Thyroid gland (tissue), 4 donors: ENCODE measurements around the gene HCN1. TPM values are rescaled to one million over a fixed set of nuclear protein-coding genes. Genes with fewer than 3 reads are reported as not detected.

Experiments
- DNase-seq, 2 donors: peaks; one replicate each; pipeline ENCODE4 v3.0.0-alpha.2; 2019
- H3K27ac ChIP-seq, 3 donors: fragments of 200-600 bp; sonication (generic); 1 replicate in 2 of 3; 2 replicates in 1 of 3; pipeline ENCODE4 v1.5.1; 2016 to 2019; ENCODE audit warnings: mild to moderate bottlenecking in 1 of 3, moderate library complexity in 1 of 3
- H3K27me3 ChIP-seq: fragments of 200-600 bp; sonication (generic); one replicate; pipeline ENCODE4 v1.5.1; 2019
- H3K36me3 ChIP-seq, 2 donors: fragments of 200-600 bp; sonication (generic); one replicate each; pipeline ENCODE4 v1.5.1; 2016 to 2019
- H3K4me1 ChIP-seq, 2 donors: fragments of 200-600 bp; sonication (generic); one replicate each; pipeline ENCODE4 v1.5.1; 2017 to 2019
- H3K4me3 ChIP-seq, 3 donors: fragments of 200-600 bp; sonication (generic); replicated peaks in 1 of 3; 1 replicate in 2 of 3; 2 replicates in 1 of 3; pipeline ENCODE4 v1.5.1; 2016; ENCODE audit warnings: mild to moderate bottlenecking in 1 of 3
- H3K9me3 ChIP-seq: fragments of 200-600 bp; sonication (generic); one replicate; pipeline ENCODE4 v1.5.1; 2017
- CTCF ChIP-seq, 6 experiments: fragments of 200-600 bp in 3 of 6; fragments of 450-650 bp in 3 of 6; sonication (generic) in 3 of 6; IDR thresholded peaks; one replicate each; pipeline ENCODE4 v1.5.1; 2016 to 2019; ENCODE audit warnings: antibody characterized with exemption in 6 of 6, mild to moderate bottlenecking in 2 of 6, inconsistent platforms in 1 of 6, moderate library complexity in 1 of 6
- POLR2A ChIP-seq, 2 donors: fragments of 450-650 bp; IDR thresholded peaks; one replicate each; pipeline ENCODE4 v1.6.1; 2017; ENCODE audit warnings: antibody characterized with exemption in 2 of 2, mild to moderate bottlenecking in 2 of 2, moderate library complexity in 1 of 2
- WGBS, 2 donors: methylation state at CpG; one replicate each; pipeline ENCODE4 v1.1.5; 2017; 5-methylcytosine and 5-hydroxymethylcytosine counted together
- intact Hi-C: fragments of 100-400 bp; cut with DNase I; formaldehyde crosslinking; loops from one replicate; pipeline ENCODE4 v1.15.1; 2023
- total RNA-seq, 4 donors: library from RNA; depleted of rRNA; stranded (reverse); fragments of >200 nt; gene quantifications; one replicate each; pipeline ENCODE4 v1.2.3, GENCODE V29; 2016

HCN1 gene
- total RNA-seq, 4 donors from 2014 or later, result 0.17 to 0.40 (median 0.26) TPM

- intact Hi-C loops, result no loop called here
- no peak for DNase-seq
- H3K36me3 ChIP-seq, result no peaks in the 10 kb centered on the region
- no peaks in the 10 kb centered on the region for H3K27me3 ChIP-seq
- H3K9me3 ChIP-seq, result no peaks in the 10 kb centered on the region
- 66 to 72% methylated on average over 2 of the region's 2 CpGs for WGBS, 2 donors
- no peaks in the 10 kb centered on the region for H3K4me1 ChIP-seq
- TF ChIP-seq POLR2A (IDR thresholded peaks at IDR 0.05), result no peak
- no peak for TF ChIP-seq CTCF (IDR thresholded peaks at IDR 0.05)
- no peak overlapping the region for H3K27ac ChIP-seq
- no peak overlapping the region for H3K4me3 ChIP-seq
Measured at GRCh38 chr5:45627076-45627656, 69.0 kb downstream of the HCN1 start.

GRCh38 chr5:45623832-45624231, 72.3 kb downstream of the HCN1 start:
- Histone ChIP-seq H3K27ac (no peak overlapping the region), H3K9me3 (no peaks in the 10 kb centered on the region), H3K4me1 (no peaks in the 10 kb centered on the region), H3K4me3 (no peak overlapping the region), H3K36me3 (no peaks in the 10 kb centered on the region), H3K27me3 (no peaks in the 10 kb centered on the region)
- intact Hi-C loops, result no loop called here
- DNase-seq, result no peak
- 44 to 49% methylated on average over 1 of the region's 1 CpG for WGBS, 2 donors
- TF ChIP-seq CTCF (IDR thresholded peaks at IDR 0.05) (no peak), POLR2A (IDR thresholded peaks at IDR 0.05) (no peak)

- intact Hi-C loops, result no loop called here
- Histone ChIP-seq H3K27ac (no peak overlapping the region), H3K9me3 (no peaks in the 10 kb centered on the region), H3K36me3 (no peaks in the 10 kb centered on the region), H3K4me3 (no peak overlapping the region), H3K4me1 (no peaks in the 10 kb centered on the region), H3K27me3 (no peaks in the 10 kb centered on the region)
- TF ChIP-seq CTCF (IDR thresholded peaks at IDR 0.05) (no peak), POLR2A (IDR thresholded peaks at IDR 0.05) (no peak)
- no peak for DNase-seq
Measured at GRCh38 chr5:45622365-45622764, 73.8 kb downstream of the HCN1 start.

GRCh38 chr5:45617859-45618416, 78.2 kb downstream of the HCN1 start:
- TF ChIP-seq CTCF (IDR thresholded peaks at IDR 0.05) (no peak), POLR2A (IDR thresholded peaks at IDR 0.05) (no peak)
- intact Hi-C loops, result no loop called here
- H3K4me1 ChIP-seq, result no peaks in the 10 kb centered on the region
- no peaks in the 10 kb centered on the region for H3K27me3 ChIP-seq
- no peak overlapping the region for H3K27ac ChIP-seq
- 74% methylated on average over 3 of the region's 3 CpGs for WGBS, 2 donors
- no peaks in the 10 kb centered on the region for H3K9me3 ChIP-seq
- no peaks in the 10 kb centered on the region for H3K36me3 ChIP-seq
- DNase-seq, result no peak
- no peak overlapping the region for H3K4me3 ChIP-seq

- Histone ChIP-seq H3K4me3 (no peak overlapping the region), H3K27me3 (no peaks in the 10 kb centered on the region), H3K27ac (no peak overlapping the region), H3K9me3 (no peaks in the 10 kb centered on the region), H3K36me3 (no peaks in the 10 kb centered on the region), H3K4me1 (no peaks in the 10 kb centered on the region)
- 85 to 87% methylated on average over 3 of the region's 3 CpGs for WGBS, 2 donors
- intact Hi-C loops, result no loop called here
- TF ChIP-seq POLR2A (IDR thresholded peaks at IDR 0.05) (no peak), CTCF (IDR thresholded peaks at IDR 0.05) (no peak)
- no peak for DNase-seq
Measured at GRCh38 chr5:45609661-45610060, 86.5 kb downstream of the HCN1 start.
